ENCODE results near the gene C2orf42.
A peak's percentile ranks its signal among the peaks of the same experiment; 100 is the strongest.
"Not testable (repeated sequence)": the region's sequence is repeated elsewhere in the genome, so short reads cannot be mapped to it uniquely, and the experiment has no call there.

The C2orf42 gene

DNA sequence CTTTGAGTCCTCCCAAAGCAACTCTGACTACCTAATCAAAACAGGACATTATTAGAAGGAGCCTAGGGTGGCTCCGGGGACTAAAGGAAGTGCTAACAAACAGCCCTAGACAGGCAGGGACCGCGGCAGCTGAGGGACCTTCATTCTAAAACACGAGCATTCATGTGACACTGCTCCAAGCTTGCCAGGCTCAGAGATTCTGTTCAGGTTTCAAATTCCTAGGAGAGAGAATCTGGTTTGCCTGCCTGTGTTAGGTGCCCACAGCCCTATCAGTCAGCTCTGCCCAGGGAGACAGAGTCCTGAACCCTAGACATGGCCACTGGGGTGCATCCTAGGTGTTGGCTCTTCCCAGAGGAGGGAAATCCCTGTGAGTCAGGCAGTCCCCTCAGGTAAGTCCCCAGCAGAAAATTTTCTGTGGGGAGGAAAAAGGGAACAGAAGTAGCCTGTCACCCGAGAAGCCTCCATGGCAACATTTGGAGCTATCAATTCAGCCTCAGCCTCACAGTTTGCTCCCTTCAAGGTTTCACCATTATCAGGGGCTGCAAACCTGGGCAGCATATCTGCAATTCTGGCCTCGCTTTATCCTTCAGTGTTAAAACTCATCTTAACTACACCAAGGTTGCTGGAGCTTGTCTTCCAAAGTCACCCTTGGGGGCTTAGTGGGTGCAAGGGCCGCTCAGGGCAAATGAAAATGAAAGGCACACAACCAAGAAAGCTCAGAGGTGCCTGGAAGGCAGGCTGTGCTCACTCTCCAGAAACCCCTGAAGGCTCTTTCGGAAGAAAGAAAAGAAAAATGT is 75.0 kb downstream of the C2orf42 start:
- TF ChIP-seq, protein P1, sequence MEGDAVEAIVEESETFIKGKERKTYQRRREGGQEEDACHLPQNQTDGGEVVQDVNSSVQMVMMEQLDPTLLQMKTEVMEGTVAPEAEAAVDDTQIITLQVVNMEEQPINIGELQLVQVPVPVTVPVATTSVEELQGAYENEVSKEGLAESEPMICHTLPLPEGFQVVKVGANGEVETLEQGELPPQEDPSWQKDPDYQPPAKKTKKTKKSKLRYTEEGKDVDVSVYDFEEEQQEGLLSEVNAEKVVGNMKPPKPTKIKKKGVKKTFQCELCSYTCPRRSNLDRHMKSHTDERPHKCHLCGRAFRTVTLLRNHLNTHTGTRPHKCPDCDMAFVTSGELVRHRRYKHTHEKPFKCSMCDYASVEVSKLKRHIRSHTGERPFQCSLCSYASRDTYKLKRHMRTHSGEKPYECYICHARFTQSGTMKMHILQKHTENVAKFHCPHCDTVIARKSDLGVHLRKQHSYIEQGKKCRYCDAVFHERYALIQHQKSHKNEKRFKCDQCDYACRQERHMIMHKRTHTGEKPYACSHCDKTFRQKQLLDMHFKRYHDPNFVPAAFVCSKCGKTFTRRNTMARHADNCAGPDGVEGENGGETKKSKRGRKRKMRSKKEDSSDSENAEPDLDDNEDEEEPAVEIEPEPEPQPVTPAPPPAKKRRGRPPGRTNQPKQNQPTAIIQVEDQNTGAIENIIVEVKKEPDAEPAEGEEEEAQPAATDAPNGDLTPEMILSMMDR (IDR thresholded peaks at IDR 0.05; ENCODE audit: low read depth, low read length): no peak
- no peak for DNase-seq (ENCODE audit: low read depth, low spot score)
- H3K4me3 ChIP-seq (ENCODE audit: low read depth, low read length): no peak overlapping the region
- in situ Hi-C loops (cut with HindIII; ENCODE audit: low sequenced_read_pairs): no loop called here

DNA sequence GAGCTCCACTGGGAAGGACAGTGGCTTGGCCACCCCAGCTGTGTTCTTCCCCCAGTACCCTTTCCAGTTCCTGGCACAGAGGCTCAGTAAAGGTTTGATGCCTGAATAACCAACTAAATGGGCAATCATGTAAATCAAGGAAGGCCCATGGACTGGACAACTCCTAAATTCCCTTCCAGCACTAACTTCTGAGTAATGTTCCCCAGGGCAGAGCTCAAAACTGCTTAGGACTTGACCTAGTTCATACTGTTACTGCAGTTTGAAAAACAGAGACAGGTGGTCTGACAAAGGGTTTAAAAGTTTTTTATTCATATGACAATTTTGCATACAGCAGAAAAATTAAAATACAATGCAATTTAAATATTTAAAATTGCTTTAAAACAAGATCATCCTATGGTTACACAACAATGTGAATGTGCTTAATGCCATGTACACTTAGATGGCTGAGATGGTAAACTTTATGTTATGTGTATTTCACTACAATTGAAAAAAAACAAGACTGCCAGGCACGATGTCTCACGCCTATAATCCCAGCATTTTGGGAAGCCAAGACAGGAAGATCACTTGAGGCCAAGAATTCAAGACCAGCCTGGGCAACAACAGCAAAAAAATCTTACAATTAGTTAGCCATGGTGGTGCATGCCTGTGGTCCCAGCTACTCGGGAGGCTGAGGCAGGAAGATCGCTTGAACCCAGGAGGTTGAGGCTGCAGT is 77.3 kb downstream of the C2orf42 start:
- TF ChIP-seq, protein P1 (IDR thresholded peaks at IDR 0.05; ENCODE audit: low read depth, low read length): no peak
- DNase-seq (ENCODE audit: low read depth, low spot score): no peak
- in situ Hi-C loops (cut with HindIII; ENCODE audit: low sequenced_read_pairs): no loop called here
- H3K4me3 ChIP-seq (ENCODE audit: low read depth, low read length): no peak overlapping the region

DNA sequence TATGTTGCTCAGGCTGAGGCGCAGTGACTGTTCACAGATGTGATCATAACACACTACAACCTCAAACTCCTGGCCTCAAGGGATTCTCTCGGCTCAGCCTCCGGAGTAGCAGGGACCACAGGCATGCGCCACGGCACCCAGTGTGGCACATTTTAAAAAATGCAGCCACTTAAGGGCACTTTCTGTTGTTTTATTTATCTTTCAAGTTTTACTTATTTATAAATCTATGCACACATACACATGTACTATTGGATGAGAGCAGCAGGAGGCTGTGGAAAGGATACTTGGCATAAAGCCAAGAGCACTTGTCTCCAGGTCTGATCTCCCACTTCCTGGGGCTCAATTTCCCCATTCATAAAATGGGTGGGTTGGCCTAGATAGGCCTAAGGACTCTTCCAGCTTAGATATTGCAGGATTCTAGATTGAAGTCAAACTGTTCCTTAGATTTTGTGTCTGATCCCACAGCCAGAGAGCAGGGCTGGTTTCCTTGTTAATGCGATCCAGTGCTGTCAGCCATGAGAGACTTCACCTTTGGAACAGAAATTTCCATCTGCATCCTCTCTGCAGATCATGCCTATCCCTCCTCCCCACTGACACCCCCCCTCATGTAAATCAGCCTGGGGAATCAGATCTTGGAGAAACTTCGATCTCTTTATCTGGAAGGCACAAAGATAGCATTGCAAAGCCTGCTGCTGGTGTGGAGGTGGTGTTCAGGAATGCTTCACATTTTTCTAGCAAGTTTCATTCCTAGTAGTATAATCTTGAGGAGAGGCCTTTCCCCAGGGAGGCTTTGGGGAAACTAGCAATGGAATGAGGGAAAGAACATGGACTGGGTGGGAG is 78.8 kb downstream of the C2orf42 start:
- TF ChIP-seq, protein P1 (IDR thresholded peaks at IDR 0.05; ENCODE audit: low read depth, low read length): no peak
- no peak overlapping the region for H3K4me3 ChIP-seq (ENCODE audit: low read depth, low read length)
- peak; percentile 52 for DNase-seq (ENCODE audit: low read depth, low spot score)
- in situ Hi-C loops (cut with HindIII; ENCODE audit: low sequenced_read_pairs): no loop called here

DNA sequence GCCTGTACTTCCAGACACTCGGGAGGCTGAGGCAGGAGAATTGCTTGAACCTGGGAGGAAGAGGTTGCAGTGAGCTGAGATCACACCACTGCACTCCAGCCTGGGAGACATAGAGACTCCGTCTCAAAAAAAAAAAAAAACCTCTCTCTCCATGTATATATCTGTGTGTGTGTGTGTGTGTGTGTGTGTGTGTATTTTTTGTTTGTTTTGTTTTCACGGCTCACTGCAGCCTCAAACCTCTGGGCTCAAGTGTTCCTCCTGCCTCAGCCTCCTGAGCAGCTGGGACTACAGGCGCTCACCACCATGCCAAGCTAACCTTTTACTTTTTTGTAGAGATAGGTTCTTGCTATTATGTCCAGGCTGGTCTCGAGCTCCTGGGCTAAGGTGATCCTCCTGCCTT is 80.4 kb downstream of the C2orf42 start:
- in situ Hi-C loops (cut with HindIII; ENCODE audit: low sequenced_read_pairs); H3K4me3 ChIP-seq (ENCODE audit: low read depth, low read length); DNase-seq (ENCODE audit: low read depth, low spot score): not testable (repeated sequence)

DNA sequence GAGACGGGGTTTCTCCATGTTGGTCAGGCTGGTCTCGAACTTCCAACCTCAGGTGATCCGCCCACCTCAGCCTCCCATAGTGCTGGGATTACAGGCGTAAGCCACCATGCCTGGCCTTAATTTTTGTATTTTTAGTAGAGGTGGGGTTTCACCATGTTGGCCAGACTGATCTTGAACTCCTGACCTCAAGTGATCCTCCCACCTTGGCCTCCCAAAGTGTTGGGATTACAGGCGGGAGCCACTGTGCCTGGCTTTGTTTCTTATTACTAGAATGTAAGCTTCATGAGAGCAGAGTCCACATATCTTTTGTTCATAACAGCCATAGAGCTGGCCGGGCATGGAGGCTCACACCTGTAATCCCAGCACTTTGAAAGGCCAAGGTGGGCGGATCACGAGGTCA is 84.7 kb downstream of the C2orf42 start:
- in situ Hi-C loops (cut with HindIII; ENCODE audit: low sequenced_read_pairs); H3K4me3 ChIP-seq (ENCODE audit: low read depth, low read length); DNase-seq (ENCODE audit: low read depth, low spot score): not testable (repeated sequence)

DNA sequence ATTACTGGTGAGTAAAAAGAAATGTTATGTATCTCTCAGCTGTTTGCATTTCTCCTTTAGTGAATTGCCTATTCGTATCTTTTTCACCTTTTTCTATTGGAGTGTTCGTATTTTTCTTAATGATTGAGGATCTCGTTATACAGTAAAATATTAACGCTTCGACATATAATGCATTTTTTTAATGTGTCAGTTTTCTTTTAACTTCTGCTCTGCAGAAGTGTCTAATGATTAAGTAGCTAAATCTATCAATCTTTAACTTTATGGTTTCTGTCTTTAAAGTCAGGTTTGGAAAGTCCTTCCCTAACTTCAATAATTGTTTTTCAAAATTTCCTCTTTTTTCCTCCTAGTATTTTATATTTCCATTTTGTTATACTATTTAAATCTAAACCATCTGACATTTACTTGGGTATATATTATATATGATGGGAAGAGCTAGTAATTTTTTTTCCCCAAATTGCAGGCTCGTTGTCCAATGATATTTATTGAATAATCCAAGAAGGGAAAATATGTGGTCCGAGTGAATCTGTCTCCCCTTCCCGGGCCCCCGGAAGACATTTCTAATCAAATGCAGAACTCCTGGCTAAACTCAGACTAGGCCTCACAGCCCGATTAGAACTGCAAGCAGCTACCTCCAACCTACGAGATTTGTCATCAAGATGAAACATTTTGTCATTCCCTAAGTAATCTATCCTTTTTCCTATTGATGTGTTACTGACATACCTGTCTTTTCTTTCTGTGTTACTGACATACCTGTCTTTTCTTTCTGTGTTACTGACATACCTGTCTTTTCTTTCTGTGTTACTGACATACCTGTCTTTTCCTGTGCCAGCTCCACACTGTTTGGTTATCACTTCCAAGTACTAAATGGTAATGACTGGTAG is 86.3 kb downstream of the C2orf42 start:
- in situ Hi-C loops (cut with HindIII; ENCODE audit: low sequenced_read_pairs): no loop called here
- H3K4me3 ChIP-seq (ENCODE audit: low read depth, low read length): no peak overlapping the region
- TF ChIP-seq, protein P1 (IDR thresholded peaks at IDR 0.05; ENCODE audit: low read depth, low read length): no peak
- DNase-seq (ENCODE audit: low read depth, low spot score): peak; percentile 71
